ENCODE data around the gene PABPN1L.

Gene PABPN1L

DNA sequence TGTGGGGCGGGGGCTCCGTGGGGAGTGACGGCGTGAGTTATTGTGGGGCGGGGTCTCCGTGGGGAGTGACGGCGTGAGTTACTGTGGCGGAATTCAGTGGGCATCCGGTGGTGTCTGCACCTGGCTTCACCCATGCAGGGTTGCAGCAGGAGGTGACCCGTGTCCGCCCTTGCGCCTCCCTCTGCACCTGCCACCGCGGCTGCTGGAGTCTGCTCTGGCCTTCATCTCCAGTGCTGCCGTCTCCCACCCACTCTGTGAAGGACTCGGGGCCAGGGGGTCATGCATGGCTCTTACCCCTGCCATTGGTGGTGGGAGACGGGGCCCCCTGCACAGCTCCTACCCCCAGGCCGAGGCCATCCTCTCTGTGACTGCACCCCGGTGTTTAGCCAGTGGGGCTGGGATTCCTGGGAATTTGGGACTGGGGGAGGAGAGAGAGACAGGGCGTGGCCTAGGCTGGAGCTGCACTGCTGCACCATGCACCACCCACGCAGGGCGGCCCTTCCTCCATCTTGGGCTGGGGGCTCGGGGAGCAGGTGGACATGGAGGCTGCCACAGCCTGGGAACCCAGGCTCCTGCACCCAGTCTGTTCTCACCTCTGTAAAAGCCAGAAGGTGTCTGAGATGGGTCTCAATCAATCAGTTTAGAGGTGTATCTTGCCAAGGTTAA lies 1.3 kb upstream of the PABPN1L start:
- no peak for DNase-seq

GRCh38 chr16:88865742-88866141 lies 718 bp downstream of the PABPN1L start:
- no peak for DNase-seq

DNA sequence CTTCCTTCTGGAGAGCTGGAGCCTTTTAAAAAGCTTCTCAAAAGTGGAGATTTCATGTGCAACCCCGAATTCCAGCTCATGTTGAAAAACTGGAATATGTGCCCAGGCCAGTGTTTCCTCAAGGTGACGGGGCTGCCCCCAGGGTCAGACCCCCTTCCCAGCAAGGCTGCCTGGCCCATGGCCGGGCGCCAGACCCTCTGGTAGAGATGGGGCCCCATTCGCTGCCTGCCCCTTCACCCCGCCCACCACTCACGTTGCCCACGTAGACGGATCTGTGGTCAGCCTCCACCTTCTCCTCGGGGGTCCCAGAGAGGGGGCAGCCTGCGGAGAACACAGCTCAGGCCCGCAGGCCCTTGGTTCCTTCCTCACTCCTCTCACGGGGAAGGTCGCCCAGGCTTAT lies 1.1 kb downstream of the PABPN1L start:
- DNase-seq = no peak

DNA sequence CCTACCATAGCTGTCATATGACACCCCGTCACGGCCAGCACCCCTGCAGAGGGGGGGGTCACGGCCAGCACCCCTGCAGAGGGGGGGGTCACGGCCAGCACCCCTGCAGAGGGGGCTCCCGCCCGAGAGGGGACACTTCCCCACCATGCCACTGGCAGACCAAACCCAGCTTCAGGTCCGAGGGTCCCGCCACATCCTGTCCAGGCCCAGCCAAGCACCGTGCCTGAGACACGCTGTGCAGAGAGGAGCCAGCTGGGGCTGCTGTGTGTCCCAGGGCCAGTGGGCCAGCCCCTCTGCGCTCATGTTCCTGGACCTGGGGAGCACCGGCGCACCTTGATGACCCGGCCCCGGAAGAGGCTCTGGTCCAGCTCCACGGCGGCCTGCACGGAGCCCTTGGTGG lies 1.9 kb downstream of the PABPN1L start:
- DNase-seq = no peak

GRCh38 chr16:88864099-88864498 lies 2.4 kb downstream of the PABPN1L start:
- no peak for DNase-seq

DNA sequence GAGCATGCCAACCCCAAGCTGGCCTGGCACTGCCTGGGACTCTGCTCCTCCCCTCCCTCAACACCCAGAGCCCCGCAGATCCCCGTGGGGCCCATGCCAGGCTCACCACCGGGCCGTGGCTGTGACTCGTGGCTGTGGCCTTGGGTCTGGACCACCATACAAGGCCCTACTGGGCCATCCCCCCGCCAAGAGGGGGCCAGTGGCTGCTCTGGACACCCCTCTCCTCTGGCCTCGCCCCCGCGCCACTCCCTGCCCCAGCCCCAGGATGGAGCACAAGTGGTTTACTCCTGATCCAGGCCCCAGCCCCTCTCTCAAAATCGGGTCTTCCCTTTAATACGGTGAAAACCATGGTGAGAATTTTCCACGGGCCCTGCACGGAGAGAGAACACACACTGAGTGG lies 3.0 kb downstream of the PABPN1L start:
- no peak for DNase-seq

GRCh38 chr16:88862968-88863367 lies 3.5 kb downstream of the PABPN1L start:
- DNase-seq = no peak

DNA sequence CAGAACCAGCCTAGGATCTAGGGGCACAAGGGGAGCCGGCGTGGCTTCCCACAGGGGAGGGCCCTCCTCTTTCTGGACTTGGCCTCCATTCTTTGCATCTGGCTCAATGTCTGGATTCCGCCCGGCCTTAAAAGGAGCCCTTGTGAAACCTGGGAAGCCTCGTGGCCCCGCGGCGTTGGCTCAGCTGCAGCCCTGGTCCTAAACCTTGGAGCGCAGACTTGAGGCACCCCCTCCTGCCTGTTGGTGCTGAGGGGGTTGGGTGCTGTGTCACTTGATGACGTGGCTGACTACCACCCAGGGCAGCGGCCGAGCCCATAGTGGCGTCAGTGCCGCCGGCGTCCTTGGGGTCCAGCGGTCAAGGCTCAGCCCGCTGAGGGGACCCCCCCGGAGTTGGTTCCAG lies 5.1 kb downstream of the PABPN1L start:
- DNase-seq = no peak

DNA sequence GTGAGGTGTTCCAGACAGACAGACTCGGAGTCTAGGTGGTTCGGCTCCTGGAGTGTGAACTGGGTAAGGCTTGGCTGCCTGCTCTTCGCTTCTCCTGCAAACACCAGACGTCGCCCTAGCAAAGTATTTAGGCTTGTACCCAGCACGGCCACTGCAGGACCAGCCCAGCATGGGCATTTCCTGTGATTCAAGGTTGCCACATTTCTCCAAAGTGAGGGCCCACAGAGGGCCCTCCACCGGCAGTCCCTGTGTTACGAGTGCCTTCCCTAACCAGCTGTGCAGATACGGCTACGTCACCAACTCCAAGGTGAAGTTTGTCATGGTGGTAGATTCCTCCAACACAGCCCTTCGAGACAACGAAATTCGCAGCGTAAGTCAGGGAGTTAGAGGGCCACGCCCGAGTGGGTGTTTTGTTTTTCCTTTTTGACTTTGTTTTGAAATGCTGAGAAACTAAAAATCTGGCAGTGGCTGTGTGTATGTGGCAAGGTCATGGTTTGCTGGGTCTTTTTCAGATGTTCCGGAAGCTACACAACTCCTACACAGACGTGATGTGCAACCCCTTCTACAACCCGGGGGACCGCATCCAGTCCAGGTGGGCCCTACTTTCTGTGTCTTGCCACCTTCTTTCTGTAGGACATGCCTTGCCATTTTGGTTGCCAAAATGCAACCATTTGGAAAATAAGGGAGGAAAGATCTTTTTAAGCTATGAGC lies 6.9 kb downstream of the PABPN1L start:
- no peak for DNase-seq

DNA sequence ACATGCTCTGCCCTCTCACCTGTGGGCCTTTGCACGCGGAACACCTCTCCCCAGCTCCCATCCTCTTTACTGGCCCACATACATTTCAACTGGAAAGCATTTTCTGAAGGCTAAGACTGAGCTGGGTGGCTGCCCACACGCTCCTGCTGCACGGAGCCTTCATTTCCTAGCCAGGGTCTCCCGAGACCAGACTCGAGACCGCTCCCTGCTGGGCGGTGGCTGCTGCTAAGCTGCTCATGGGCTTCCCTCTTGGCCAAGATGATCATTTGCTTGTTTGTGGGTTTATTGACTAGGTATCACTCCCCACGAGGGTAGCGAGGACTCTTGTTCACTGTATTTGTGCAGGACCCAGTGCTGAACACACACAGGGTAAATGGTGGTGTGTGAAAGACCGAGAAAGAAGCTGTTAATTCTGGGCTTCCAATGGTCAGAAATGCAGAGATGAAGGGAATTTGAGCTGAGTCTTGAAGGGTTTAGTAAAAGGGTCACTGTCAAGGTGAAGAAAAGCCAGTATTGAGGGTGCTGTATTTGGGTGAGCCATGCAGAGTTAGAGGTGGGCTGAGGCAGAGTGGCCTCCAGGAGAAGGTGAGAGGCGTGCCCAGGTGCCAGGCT lies 8.6 kb downstream of the PABPN1L start:
- DNase-seq = peak; percentile 48

DNA sequence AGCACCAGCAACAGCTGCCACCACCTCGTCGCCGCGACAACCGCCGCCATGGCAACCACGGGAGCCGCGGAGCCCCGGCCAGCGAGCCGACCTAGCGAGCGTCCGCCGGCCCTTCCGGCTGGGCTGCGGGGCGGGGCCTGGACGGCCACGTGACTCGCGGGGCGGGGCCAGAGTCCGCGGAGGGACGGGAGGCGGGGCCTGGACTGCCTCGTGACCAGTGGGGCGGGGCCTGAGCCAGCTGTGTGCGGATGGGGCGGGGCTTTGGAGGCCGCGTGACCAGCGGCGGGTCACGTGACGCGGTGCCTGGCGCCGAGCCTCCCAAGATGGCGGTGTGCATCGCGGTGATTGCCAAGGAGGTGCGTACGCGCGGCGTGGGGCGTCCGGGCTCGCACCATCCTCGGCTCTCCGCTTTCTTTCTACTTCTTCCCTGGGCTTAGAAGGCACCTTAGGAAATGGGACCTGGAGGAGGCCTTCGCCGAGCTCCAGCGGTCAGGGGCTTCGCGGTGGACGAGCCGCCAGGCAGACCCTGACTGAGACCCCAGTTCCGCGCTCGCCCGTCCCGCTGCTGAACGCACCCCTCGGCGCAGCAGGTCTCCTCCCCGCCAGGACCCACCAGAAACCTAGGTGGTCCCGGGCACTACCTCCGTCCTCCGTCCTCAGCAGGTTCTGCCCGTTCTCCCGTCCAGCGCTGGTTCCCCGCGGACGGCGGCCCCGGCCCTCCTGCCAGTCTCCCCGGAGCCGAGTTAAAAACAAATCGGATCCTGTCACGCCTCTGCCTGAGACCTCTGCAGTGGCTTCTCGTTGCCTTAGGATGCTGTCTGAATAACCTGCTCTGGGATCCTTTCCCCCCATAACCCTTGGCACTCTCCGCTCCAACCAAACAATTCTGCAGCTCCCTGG lies 9.4 kb downstream of the PABPN1L start, which contains the start of the genes GALNS and TRAPPC2L:
GALNS (minus strand) TSS at position 120 of the 900 bp plus-strand sequence; CDS start at position 50, 70 bp downstream.
TRAPPC2L (plus strand) TSS at position 300 of the 900 bp plus-strand sequence; CDS start at position 324, 24 bp downstream.
- peak; percentile 95 for DNase-seq

GRCh38 chr16:88856122-88856827 lies 10.2 kb downstream of the PABPN1L start:
- DNase-seq = no peak

GRCh38 chr16:88855736-88856121 lies 10.7 kb downstream of the PABPN1L start:
- DNase-seq = no peak

- no peak for DNase-seq
These were observed 11.3 kb downstream of the PABPN1L start for GRCh38 chr16:88855176-88855575.

DNA sequence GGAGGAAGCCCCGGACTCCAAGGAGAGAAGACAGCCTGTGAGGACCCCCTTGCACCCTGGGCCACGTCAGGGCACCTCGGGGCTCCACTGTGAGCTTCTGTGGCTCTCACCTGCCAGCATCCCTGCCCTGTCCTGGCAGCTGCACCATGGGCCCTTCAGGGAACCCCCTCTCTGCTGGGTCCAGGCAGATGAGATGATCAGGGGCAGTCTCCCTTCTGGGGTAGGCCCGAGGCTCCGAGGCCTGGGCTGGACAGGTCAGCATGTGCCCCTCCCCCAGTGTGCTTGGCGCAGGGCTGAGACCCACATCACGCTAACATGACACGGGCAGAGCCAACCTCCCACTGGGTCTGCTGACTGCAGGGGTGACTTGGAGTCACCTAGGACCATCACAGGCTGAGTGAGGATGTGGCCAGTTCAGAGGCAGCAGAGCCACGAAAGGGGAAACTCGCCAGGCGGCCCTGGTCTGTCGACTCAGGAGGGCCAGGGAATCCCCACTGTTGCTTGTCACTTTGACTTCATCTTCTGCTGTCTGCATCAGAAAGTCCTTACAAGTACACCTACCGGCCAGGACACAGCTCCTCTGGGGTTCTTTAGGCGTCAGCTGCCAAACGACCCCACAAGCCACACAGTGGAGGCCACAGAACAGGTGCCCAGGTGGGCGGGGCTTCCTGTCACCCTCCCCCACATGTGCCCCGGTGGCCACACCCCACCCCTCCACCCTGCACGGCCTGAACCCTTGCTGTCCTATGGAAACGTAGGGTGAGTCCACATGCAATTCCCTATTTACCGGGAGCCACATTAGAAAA lies 12.0 kb downstream of the PABPN1L start:
- DNase-seq = no peak

DNA sequence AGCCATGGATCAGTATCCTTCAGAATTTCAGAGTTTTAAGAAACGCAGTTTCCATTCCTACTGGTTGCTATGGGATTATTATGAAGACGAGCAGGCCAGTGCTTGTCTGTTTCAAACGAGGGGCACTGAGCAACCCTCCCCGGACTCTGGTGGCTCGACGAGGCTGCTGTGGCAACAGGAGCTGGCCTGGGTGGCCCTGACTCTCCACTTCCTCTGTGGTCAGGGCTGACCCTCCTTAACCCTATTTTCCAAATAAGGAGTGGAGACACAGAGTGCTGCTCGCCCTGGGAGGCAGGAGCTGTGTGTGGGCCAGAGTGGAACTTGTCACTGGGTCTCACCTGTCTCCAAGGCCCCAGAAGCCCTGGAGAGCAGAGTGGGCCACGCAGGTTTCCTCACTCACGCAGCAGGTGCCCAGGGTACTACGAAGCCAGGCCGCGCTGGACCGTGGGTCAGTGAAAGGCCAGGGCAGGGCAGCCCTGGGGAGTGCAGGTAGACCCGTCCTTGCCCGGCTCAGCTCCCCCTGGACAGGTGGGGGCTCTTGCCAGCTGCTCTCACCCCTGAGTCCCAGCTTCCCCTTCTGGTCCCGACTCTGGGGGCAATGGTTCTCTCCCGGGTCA lies 13.0 kb downstream of the PABPN1L start:
- no peak for DNase-seq

DNA sequence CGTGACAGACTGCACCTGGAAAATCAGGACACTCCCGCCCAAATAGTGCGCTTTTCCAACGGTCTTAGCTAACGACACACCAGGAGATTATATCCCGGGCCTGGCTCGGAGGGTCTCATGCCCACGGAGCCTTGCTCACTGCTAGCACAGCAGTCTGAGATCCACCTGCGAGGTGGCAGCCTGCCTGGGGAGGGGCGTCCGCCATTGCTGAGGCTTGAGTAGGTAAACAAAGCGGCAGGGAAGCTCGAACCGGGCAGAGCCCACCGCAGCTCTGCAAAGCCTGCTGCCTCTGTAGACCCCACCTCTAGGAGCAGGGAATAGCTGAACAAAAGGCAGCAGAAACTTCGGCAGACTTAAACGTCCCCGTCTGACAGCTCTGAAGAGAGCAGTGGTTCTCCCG lies 14.8 kb downstream of the PABPN1L start:
- no peak for DNase-seq

GRCh38 chr16:88850531-88851199 lies 15.8 kb downstream of the PABPN1L start:
- no peak for DNase-seq

- DNase-seq = no peak
These were observed 17.9 kb downstream of the PABPN1L start for GRCh38 chr16:88848557-88848956.

- no peak for DNase-seq
These were observed 18.8 kb downstream of the PABPN1L start for GRCh38 chr16:88847654-88848053.
